Adrenal gland (tissue), 5 donors: ENCODE data around the gene RHOC.
"Not testable (repeated sequence)": the region's sequence is repeated elsewhere in the genome, so short reads cannot be mapped to it uniquely, and the experiment has no call there.

Experiments used
- POLR2A ChIP-seq, 2 donors: fragments of 450-650 bp; IDR thresholded peaks; one replicate each; pipeline ENCODE4 v1.6.1; 2017; ENCODE audit warnings: antibody characterized with exemption in 2 of 2, mild to moderate bottlenecking in 2 of 2, moderate library complexity in 1 of 2
- TF ChIP-seq, protein P1 (sequence below), 6 experiments: fragments of 450-650 bp in 4 of 6; fragments of 200-600 bp in 2 of 6; sonication (generic) in 1 of 6; IDR thresholded peaks; 1 replicate in 5 of 6; 2 replicates in 1 of 6; pipeline versions ENCODE4 v1.5.1 to v1.8.0; 2016 to 2021; ENCODE audit warnings: antibody characterized with exemption in 6 of 6, mild to moderate bottlenecking in 2 of 6, moderate library complexity in 1 of 6
- donor health status: DM: no; HTN: no; CAD: no.

DNA sequence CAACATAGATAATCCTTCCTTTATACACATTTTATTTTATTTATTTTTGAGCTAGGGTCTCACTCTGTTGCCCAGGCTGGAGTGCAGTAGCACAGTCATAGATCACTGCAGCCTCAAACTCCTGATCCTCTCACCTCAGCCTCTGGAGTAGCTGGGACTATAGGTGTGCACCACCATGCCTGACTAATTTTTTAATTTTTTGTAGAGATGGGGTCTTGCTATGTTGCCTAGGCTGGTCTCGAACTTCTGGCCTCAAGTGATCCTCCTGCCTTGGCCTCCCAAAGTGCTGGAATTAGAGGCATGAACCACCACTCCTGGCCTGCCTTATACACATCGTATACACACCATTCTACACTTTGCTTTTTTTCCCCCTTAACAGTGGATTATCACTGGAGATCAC is 14.4 kb upstream of the RHOC start:
- TF ChIP-seq, protein P1, sequence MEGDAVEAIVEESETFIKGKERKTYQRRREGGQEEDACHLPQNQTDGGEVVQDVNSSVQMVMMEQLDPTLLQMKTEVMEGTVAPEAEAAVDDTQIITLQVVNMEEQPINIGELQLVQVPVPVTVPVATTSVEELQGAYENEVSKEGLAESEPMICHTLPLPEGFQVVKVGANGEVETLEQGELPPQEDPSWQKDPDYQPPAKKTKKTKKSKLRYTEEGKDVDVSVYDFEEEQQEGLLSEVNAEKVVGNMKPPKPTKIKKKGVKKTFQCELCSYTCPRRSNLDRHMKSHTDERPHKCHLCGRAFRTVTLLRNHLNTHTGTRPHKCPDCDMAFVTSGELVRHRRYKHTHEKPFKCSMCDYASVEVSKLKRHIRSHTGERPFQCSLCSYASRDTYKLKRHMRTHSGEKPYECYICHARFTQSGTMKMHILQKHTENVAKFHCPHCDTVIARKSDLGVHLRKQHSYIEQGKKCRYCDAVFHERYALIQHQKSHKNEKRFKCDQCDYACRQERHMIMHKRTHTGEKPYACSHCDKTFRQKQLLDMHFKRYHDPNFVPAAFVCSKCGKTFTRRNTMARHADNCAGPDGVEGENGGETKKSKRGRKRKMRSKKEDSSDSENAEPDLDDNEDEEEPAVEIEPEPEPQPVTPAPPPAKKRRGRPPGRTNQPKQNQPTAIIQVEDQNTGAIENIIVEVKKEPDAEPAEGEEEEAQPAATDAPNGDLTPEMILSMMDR (IDR thresholded peaks at IDR 0.05), result not testable (repeated sequence)
- TF ChIP-seq POLR2A (IDR thresholded peaks at IDR 0.05), result not testable (repeated sequence)
